ENCODE measurements around the gene KLHL40. TPM values are rescaled to one million over a fixed set of nuclear protein-coding genes. Genes with fewer than 3 reads are reported as not detected.

The KLHL40 gene
- polyA plus RNA-seq, 4 donors = 0.01 to 1.1 (median 0.60) TPM

DNA sequence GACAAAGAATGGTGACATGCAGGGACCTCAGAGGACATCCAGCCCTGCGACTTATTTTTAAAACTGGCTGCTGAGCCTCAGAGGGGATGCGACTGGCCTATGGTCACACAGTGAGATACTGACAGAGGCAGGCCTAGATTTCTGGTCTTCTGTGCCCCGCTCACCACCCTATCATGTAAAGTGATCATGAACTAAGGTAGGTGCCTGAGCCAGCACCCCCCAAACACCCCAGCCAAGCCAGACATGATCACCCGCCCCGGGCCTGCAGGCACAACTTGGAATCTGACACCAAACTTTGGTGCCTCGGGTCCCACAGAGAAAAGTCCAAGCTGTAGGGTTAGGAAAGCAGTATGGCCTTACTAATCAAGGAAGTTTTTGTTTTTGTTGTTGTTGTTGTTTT lies 51.2 kb downstream of the KLHL40 start:
- Histone ChIP-seq H3K27me3 (ENCODE audit: control insufficient read depth in 3 of 3, insufficient read depth in 3 of 3, low read length in 3 of 3) (peaks cover 0 to 3% (median 0%) of the 10 kb centered on the region in 3 donors), H3K36me3 (ENCODE audit: control insufficient read depth in 3 of 3, insufficient read depth in 2 of 3, low read depth in 1 of 3, low read length in 3 of 3) (no peaks in the 10 kb centered on the region), H3K9me3 (ENCODE audit: control insufficient read depth in 2 of 2, insufficient read depth in 1 of 2, low read depth in 1 of 2, low read length in 1 of 2) (no peaks in the 10 kb centered on the region), H3K27ac (ENCODE audit: low read depth in 1 of 3, low read length in 2 of 3) (no peak overlapping the region), H3K4me3 (ENCODE audit: low read depth in 1 of 3, low read length in 3 of 3) (no peak overlapping the region), H3K4me1 (ENCODE audit: control insufficient read depth in 3 of 3, insufficient read depth in 2 of 3, low read depth in 1 of 3, low read length in 2 of 3) (no peaks in the 10 kb centered on the region)
- DNase-seq (no peak), FAIRE-seq (no peak)
- 89 to 91% (median 90%) methylated on average over 6 of the region's 6 CpGs for WGBS, 3 donors

DNA sequence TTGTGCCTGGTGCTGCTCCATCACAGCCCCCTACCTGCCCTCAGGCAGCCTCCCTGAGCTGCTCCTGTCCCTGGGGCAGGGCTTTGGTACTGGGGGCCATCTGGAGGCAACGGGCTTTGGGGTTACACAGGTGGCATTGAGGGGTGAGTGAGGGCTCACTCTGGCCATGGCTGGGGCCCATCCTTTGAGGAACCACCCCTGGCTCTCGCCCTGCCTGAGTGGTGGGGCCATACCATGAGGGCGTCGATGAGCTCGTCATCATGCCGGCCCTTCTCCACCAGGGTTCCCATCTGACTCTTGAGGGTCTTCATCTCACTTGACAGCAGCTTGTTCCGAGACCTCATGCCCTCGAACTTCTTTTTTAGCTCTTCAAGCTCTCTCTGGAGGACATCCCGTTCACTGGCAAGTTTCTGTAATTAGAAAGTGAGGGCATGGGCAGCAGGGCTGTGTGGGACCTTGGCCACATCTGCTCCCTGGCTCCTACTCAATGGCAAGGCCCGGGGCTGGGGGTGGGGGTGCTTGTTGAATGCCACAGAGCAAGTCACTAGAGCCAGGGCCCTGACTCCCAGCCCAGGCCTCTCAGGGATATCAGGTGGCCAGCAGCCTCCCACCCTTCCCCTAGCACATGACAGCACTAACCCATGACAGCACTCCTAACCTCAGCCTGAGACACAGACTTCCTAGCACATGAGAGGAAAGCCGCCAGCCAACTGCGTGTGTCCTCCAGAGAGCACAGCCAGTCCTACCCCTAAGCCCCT lies 54.2 kb downstream of the KLHL40 start:
- FAIRE-seq (no peak), DNase-seq (no peak)
- H3K4me1 ChIP-seq (ENCODE audit: control insufficient read depth in 3 of 3, insufficient read depth in 2 of 3, low read depth in 1 of 3, low read length in 2 of 3) = no peaks in the 10 kb centered on the region
- H3K27me3 ChIP-seq (ENCODE audit: control insufficient read depth in 3 of 3, insufficient read depth in 3 of 3, low read length in 3 of 3) = peaks cover 0 to 3% (median 0%) of the 10 kb centered on the region in 3 donors
- H3K4me3 ChIP-seq (ENCODE audit: low read depth in 1 of 3, low read length in 3 of 3) = no peak overlapping the region
- WGBS, 3 donors = 86 to 91% (median 87%) methylated on average over 12 of the region's 12 CpGs
- no peaks in the 10 kb centered on the region for H3K9me3 ChIP-seq (ENCODE audit: control insufficient read depth in 2 of 2, insufficient read depth in 1 of 2, low read depth in 1 of 2, low read length in 1 of 2)
- H3K36me3 ChIP-seq (ENCODE audit: control insufficient read depth in 3 of 3, insufficient read depth in 2 of 3, low read depth in 1 of 3, low read length in 3 of 3) = no peaks in the 10 kb centered on the region
- H3K27ac ChIP-seq (ENCODE audit: low read depth in 1 of 3, low read length in 2 of 3) = no peak overlapping the region

DNA sequence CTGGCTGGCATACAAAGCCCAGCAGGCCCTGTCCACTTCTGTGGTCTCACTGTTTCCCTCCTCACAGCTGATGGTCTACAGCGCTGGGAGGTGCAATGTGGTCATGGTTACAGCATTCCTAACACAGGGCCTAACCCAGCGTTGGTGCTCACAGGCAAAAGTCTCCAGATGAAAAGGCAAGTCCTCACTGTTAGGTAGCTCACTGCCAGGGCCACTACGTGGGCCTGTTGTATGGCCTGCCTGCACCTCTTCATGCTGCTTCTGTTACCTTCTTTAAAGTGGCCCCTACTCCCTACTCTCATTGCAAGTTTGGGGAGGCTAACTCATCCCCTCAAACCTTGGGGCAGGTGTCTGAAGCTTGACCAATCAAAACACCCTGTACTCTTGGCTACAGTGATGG lies 56.5 kb downstream of the KLHL40 start:
- Histone ChIP-seq H3K27ac (ENCODE audit: low read depth in 1 of 3, low read length in 2 of 3) (no peak overlapping the region), H3K4me1 (ENCODE audit: control insufficient read depth in 3 of 3, insufficient read depth in 2 of 3, low read depth in 1 of 3, low read length in 2 of 3) (no peaks in the 10 kb centered on the region), H3K27me3 (ENCODE audit: control insufficient read depth in 3 of 3, insufficient read depth in 3 of 3, low read length in 3 of 3) (no peaks in the 10 kb centered on the region), H3K36me3 (ENCODE audit: control insufficient read depth in 3 of 3, insufficient read depth in 2 of 3, low read depth in 1 of 3, low read length in 3 of 3) (no peaks in the 10 kb centered on the region), H3K4me3 (ENCODE audit: low read depth in 1 of 3, low read length in 3 of 3) (no peak overlapping the region), H3K9me3 (ENCODE audit: control insufficient read depth in 2 of 2, insufficient read depth in 1 of 2, low read depth in 1 of 2, low read length in 1 of 2) (no peaks in the 10 kb centered on the region)
- DNase-seq (no peak), FAIRE-seq (no peak)
- WGBS, 3 donors = 79 to 91% (median 86%) methylated on average over 3 of the region's 3 CpGs

Other genes with a start within 250 kb of the KLHL40 start
- 100 to 1,000 TPM in 1 of 4 donors, 10 to 100 TPM in 3; 32.1 to 114 (median 75.8) TPM for gene VIPR1, start 182.9 kb upstream of the KLHL40 start, polyA plus RNA-seq
- 10 to 100 TPM; 24.1 to 49.9 (median 39.5) TPM for gene SEC22C, start 103.6 kb upstream of the KLHL40 start, polyA plus RNA-seq
- gene SS18L2, start 94.7 kb upstream of the KLHL40 start, polyA plus RNA-seq = 10 to 100 TPM; 41.9 to 87.9 (median 60.4) TPM
- 100 to 1,000 TPM in 1 of 4 donors, 10 to 100 TPM in 3; 11.3 to 122 (median 18.3) TPM for gene NKTR, start 84.9 kb upstream of the KLHL40 start, polyA plus RNA-seq
- 10 to 100 TPM in 1 of 4 donors, 1 to 10 TPM in 2, under 1 TPM in 1; 0.89 to 11.4 (median 7.8) TPM for gene ZBTB47, start 31.8 kb upstream of the KLHL40 start, polyA plus RNA-seq
- 1 to 10 TPM in 2 of 4 donors, under 1 TPM in 2; 0.13 to 5.4 (median 1.2) TPM for gene HHATL, start 17.3 kb downstream of the KLHL40 start, polyA plus RNA-seq
- gene CCDC13, start 87.7 kb downstream of the KLHL40 start, polyA plus RNA-seq = 1 to 10 TPM in 1 of 4 donors, under 1 TPM in 3; 0.37 to 2.7 (median 0.66) TPM
- 100 to 1,000 TPM; 118 to 333 (median 255) TPM for gene HIGD1A, start 119.0 kb downstream of the KLHL40 start, polyA plus RNA-seq
- gene ACKR2, start 123.9 kb downstream of the KLHL40 start, polyA plus RNA-seq = 1 to 10 TPM in 2 of 4 donors, under 1 TPM in 2; 0.22 to 2.5 (median 1.3) TPM
- gene CYP8B1, start 190.3 kb downstream of the KLHL40 start, polyA plus RNA-seq = under 1 TPM in 2 of 4 donors, not detected in 2; 0.01 to 0.25 TPM
- 10 to 100 TPM in 1 of 4 donors, 1 to 10 TPM in 1, under 1 TPM in 2; 0.54 to 20.4 (median 1.1) TPM for gene ZNF662, start 220.6 kb downstream of the KLHL40 start, polyA plus RNA-seq

Measured in small intestine (tissue), 7 donors.